HUES6 (cell line): ENCODE measurements around the gene MROH2A.
"Not testable (repeated sequence)": the region's sequence is repeated elsewhere in the genome, so short reads cannot be mapped to it uniquely, and the experiment has no call there.

Experiments
- H3K27ac ChIP-seq: 2 replicates; pipeline ENCODE4 v1.7.0; 2013; ENCODE audit warnings: low read depth, mild to moderate bottlenecking, low read length, inconsistent platforms
- H3K27me3 ChIP-seq: 2 replicates; pipeline ENCODE4 v1.6.1; 2013; ENCODE audit warnings: low read length; ENCODE audit not compliant: control insufficient read depth, insufficient read depth
- H3K36me3 ChIP-seq: 2 replicates; pipeline ENCODE4 v1.6.1; 2013; ENCODE audit warnings: low read length; ENCODE audit not compliant: control insufficient read depth, insufficient read depth
- H3K4me1 ChIP-seq: 2 replicates; pipeline ENCODE4 v1.6.1; 2013; ENCODE audit warnings: low read length; ENCODE audit not compliant: control insufficient read depth, insufficient read depth
- H3K4me3 ChIP-seq: 2 replicates; pipeline ENCODE4 v1.5.1; 2013; ENCODE audit warnings: low read depth, low read length
- H3K9ac ChIP-seq: one replicate; pipeline ENCODE4 v1.6.1; 2013; ENCODE audit warnings: mild to moderate bottlenecking, low read length
- H3K9me3 ChIP-seq: 2 replicates; pipeline ENCODE4 v1.6.1; 2013; ENCODE audit warnings: low read depth, low read length; ENCODE audit not compliant: control insufficient read depth, insufficient read depth

MROH2A gene

GRCh38 chr2:233778030-233778429, at the start of gene MROH2A:
Gene MROH2A (plus strand): TSS chr2:233778330. CDS start chr2:233779359, 1,029 bp downstream.
- H3K9me3 ChIP-seq: peaks cover 14% of the 10 kb centered on the region
- no peak within 1 kb of the TSS for H3K27ac ChIP-seq
- H3K27me3 ChIP-seq: no peaks in the 10 kb centered on the region
- H3K9ac ChIP-seq: no peak within 1 kb of the TSS
- H3K36me3 ChIP-seq: no peaks in the 10 kb centered on the region
- H3K4me3 ChIP-seq: no peak within 1 kb of the TSS
- no peaks in the 10 kb centered on the region for H3K4me1 ChIP-seq

GRCh38 chr2:233728723-233729301, 49.3 kb upstream of the MROH2A start, which contains the start of gene UGT1A3:
Gene UGT1A3 (plus strand): TSS chr2:233729042. CDS start chr2:233729127, 85 bp downstream.
- no peaks in the 10 kb centered on the region for H3K4me1 ChIP-seq
- no peaks in the 10 kb centered on the region; the same call in 1 of the 2 replicates for H3K27me3 ChIP-seq
- H3K9ac ChIP-seq: no peak within 1 kb of the TSS
- no peaks in the 10 kb centered on the region for H3K36me3 ChIP-seq
- H3K4me3 ChIP-seq: no peak within 1 kb of the TSS
- H3K9me3 ChIP-seq: peaks cover 5% of the 10 kb centered on the region; the same call in 1 of the 2 replicates
- H3K27ac ChIP-seq: no peak within 1 kb of the TSS

- not testable (repeated sequence) for H3K9ac ChIP-seq, H3K9me3 ChIP-seq, H3K4me1 ChIP-seq, H3K4me3 ChIP-seq, H3K27me3 ChIP-seq, H3K27ac ChIP-seq, H3K36me3 ChIP-seq
Observed at GRCh38 chr2:233736868-233737653, 41.1 kb upstream of the MROH2A start.

- peaks cover 14% of the 10 kb centered on the region for H3K9me3 ChIP-seq
- H3K27me3 ChIP-seq: no peaks in the 10 kb centered on the region
- no peaks in the 10 kb centered on the region for H3K36me3 ChIP-seq
- no peak overlapping the region for H3K27ac ChIP-seq
- no peaks in the 10 kb centered on the region for H3K4me1 ChIP-seq
- H3K9ac ChIP-seq: no peak overlapping the region
- H3K4me3 ChIP-seq: no peak overlapping the region
Observed at GRCh38 chr2:233740870-233741269, 37.3 kb upstream of the MROH2A start.

GRCh38 chr2:233743464-233744259, 34.5 kb upstream of the MROH2A start:
- Histone ChIP-seq H3K36me3 (no peaks in the 10 kb centered on the region), H3K9ac (no peak overlapping the region), H3K4me1 (no peaks in the 10 kb centered on the region), H3K4me3 (no peak overlapping the region), H3K9me3 (peaks cover 6% of the 10 kb centered on the region; the same call in 1 of the 2 replicates), H3K27ac (no peak overlapping the region), H3K27me3 (no peaks in the 10 kb centered on the region)

GRCh38 chr2:233745073-233745755, 32.9 kb upstream of the MROH2A start:
- H3K27me3 ChIP-seq: no peaks in the 10 kb centered on the region
- no peaks in the 10 kb centered on the region for H3K36me3 ChIP-seq
- H3K9ac ChIP-seq: no peak overlapping the region
- H3K4me3 ChIP-seq: no peak overlapping the region
- H3K4me1 ChIP-seq: no peaks in the 10 kb centered on the region
- peaks cover 10% of the 10 kb centered on the region; the same call in 1 of the 2 replicates for H3K9me3 ChIP-seq
- H3K27ac ChIP-seq: no peak overlapping the region

- not testable (repeated sequence) for H3K36me3 ChIP-seq, H3K27ac ChIP-seq, H3K4me3 ChIP-seq, H3K27me3 ChIP-seq, H3K9ac ChIP-seq, H3K4me1 ChIP-seq
- H3K9me3 ChIP-seq: peaks cover 15% of the 10 kb centered on the region
Observed at GRCh38 chr2:233745838-233746237, 32.3 kb upstream of the MROH2A start.

GRCh38 chr2:233746475-233747282, 31.5 kb upstream of the MROH2A start:
- Histone ChIP-seq H3K36me3 (no peaks in the 10 kb centered on the region), H3K4me1 (no peaks in the 10 kb centered on the region), H3K27ac (no peak overlapping the region), H3K9me3 (peaks cover 23% of the 10 kb centered on the region), H3K4me3 (no peak overlapping the region), H3K27me3 (no peaks in the 10 kb centered on the region), H3K9ac (no peak overlapping the region)

- Histone ChIP-seq H3K9ac (no peak overlapping the region), H3K4me3 (no peak overlapping the region), H3K36me3 (no peaks in the 10 kb centered on the region), H3K9me3 (peaks cover 28% of the 10 kb centered on the region), H3K4me1 (no peaks in the 10 kb centered on the region), H3K27ac (no peak overlapping the region), H3K27me3 (no peaks in the 10 kb centered on the region)
Observed at GRCh38 chr2:233747283-233747544, 30.9 kb upstream of the MROH2A start.

- H3K9ac ChIP-seq, H3K4me3 ChIP-seq, H3K36me3 ChIP-seq, H3K4me1 ChIP-seq, H3K27me3 ChIP-seq, H3K27ac ChIP-seq: not testable (repeated sequence)
- peaks cover 30% of the 10 kb centered on the region for H3K9me3 ChIP-seq
Observed at GRCh38 chr2:233750689-233751088, 27.4 kb upstream of the MROH2A start.
